HCT116 (cell line): ENCODE data around the gene TUBA3C. TPM values are rescaled to one million over a fixed set of nuclear protein-coding genes. Genes with fewer than 3 reads are reported as not detected.

Experiments used
- ATAC-seq: fragments of 200-7000 bp; cut with Tn5 transposase; 2 replicates; pipeline ENCODE4 v1.9.1; 2020; ENCODE audit warnings: mild to moderate bottlenecking, moderate library complexity
- BruUV-seq: library from RNA; stranded (reverse); fragments of 400-500 nt; replicated peaks from 2 replicates; lab custom pipeline; 2021; lab: Mats Ljungman, UMichigan
- CTCF ChIA-PET: fragments of 300-600 bp; sonication (Branson Sonifier 250); formaldehyde crosslinking; loops from one replicate; lab custom pipeline; 2021; ENCODE audit warnings: antibody characterized with exemption; lab: Charles Lee
- POLR2A ChIA-PET: fragments of 300-600, 350-600 bp; sonication (Branson Sonifier 250); formaldehyde crosslinking; loops from one replicate; lab custom pipeline; 2021; ENCODE audit warnings: antibody characterized with exemption; lab: Charles Lee
- RAD21 ChIA-PET, 2 experiments: fragments of 300-600 bp; sonication (Branson Sonifier 250); formaldehyde crosslinking; loops; one replicate each; lab custom pipeline; 2023; ENCODE audit warnings: low total read pairs in 2 of 2; ENCODE audit not compliant: uncharacterized antibody in 2 of 2, unreplicated experiment in 2 of 2, low non-redundant PET in 1 of 2; lab: Charles Lee
- DNase-seq: peaks from one replicate; pipeline ENCODE4 v3.0.0-alpha.2; 2010; ENCODE audit warnings: low read depth, low spot score
- H2AFZ ChIP-seq: fragments of 200-600 bp; shearing (Covaris generic), sonication (generic); 2 replicates; pipeline ENCODE4 v1.6.1; 2017; ENCODE audit warnings: low read depth, mixed run types, mixed read lengths, antibody characterized with exemption, low read length; ENCODE audit not compliant: poor library complexity, severe bottlenecking
- H3K27ac ChIP-seq: 2 replicates; pipeline ENCODE4 v1.5.1; 2012; ENCODE audit warnings: low read depth, low read length
- H3K27me3 ChIP-seq: fragments of 200-600 bp; sonication (generic); 2 replicates; pipeline ENCODE4 v1.6.1; 2016; ENCODE audit warnings: mixed run types, low read length, mixed read lengths; ENCODE audit not compliant: insufficient read depth
- H3K36me3 ChIP-seq, 2 experiments: fragments of 200-500 bp in 1 of 2; fragments of 200-600 bp in 1 of 2; sonication (Bioruptor generic) in 1 of 2; sonication (generic) in 1 of 2; 2 replicates each; pipeline versions ENCODE4 v1.5.1 to v1.6.1; 2014 to 2016; ENCODE audit warnings: low read length in 2 of 2, inconsistent platforms in 1 of 2, mixed read lengths in 1 of 2, mixed run types in 1 of 2; ENCODE audit not compliant: insufficient read depth in 2 of 2, control insufficient read depth in 1 of 2
- H3K4me1 ChIP-seq, 2 experiments: fragments of 200-600 bp in 1 of 2; sonication (generic) in 1 of 2; 2 replicates each; pipeline versions ENCODE4 v1.5.1 to v1.6.1; 2012 to 2017; ENCODE audit warnings: low read length in 2 of 2, inconsistent platforms in 1 of 2, mild to moderate bottlenecking in 1 of 2, mixed read lengths in 1 of 2, mixed run types in 1 of 2, moderate library complexity in 1 of 2; ENCODE audit not compliant: insufficient read depth in 2 of 2, control insufficient read depth in 1 of 2
- H3K4me2 ChIP-seq: fragments of 200-600 bp; sonication (generic); 2 replicates; pipeline ENCODE4 v1.6.1; 2017; ENCODE audit warnings: mixed run types, low read length, mixed read lengths
- H3K4me3 ChIP-seq, 2 experiments: fragments of 200-600 bp in 1 of 2; sonication (generic) in 1 of 2; replicated peaks in 1 of 2; 2 replicates each; pipeline ENCODE4 v1.5.1; 2011 to 2016; ENCODE audit warnings: low read length in 2 of 2, control low read depth in 1 of 2, low read depth in 1 of 2, mild to moderate bottlenecking in 1 of 2, mixed read lengths in 1 of 2, mixed run types in 1 of 2
- H3K79me2 ChIP-seq: fragments of 200-600 bp; sonication (generic); 2 replicates; pipeline ENCODE4 v1.6.1; 2017; ENCODE audit warnings: mild to moderate bottlenecking, mixed run types, low read length, moderate library complexity, mixed read lengths; ENCODE audit not compliant: insufficient read depth
- H3K9ac ChIP-seq: fragments of 200-600 bp; sonication (generic); 2 replicates; pipeline ENCODE4 v1.6.1; 2016; ENCODE audit warnings: low read length, mixed read lengths
- H3K9me2 ChIP-seq: fragments of 200-600 bp; sonication (generic), shearing (Covaris generic); 2 replicates; pipeline ENCODE4 v1.6.1; 2017; ENCODE audit warnings: mixed run types, mild to moderate bottlenecking, moderate library complexity; ENCODE audit not compliant: insufficient read depth
- H3K9me3 ChIP-seq, 2 experiments: fragments of 200-500 bp in 1 of 2; fragments of 200-600 bp in 1 of 2; sonication (Bioruptor generic) in 1 of 2; sonication (generic) in 1 of 2; 2 replicates each; pipeline ENCODE4 v1.6.1; 2014 to 2017; ENCODE audit warnings: low read length in 2 of 2, mixed read lengths in 2 of 2, inconsistent platforms in 1 of 2, low read depth in 1 of 2, mild to moderate bottlenecking in 1 of 2, mixed run types in 1 of 2, moderate library complexity in 1 of 2; ENCODE audit not compliant: control insufficient read depth in 1 of 2, insufficient read depth in 1 of 2
- H4K20me1 ChIP-seq: fragments of 200-600 bp; sonication (generic), shearing (Covaris generic); 2 replicates; pipeline ENCODE4 v1.6.1; 2017; ENCODE audit warnings: mixed run types, mild to moderate bottlenecking, moderate library complexity; ENCODE audit not compliant: insufficient read depth
- ATF3 ChIP-seq: IDR thresholded peaks from 2 replicates; pipeline ENCODE4 v1.6.1; 2012
- CBX3 ChIP-seq: IDR thresholded peaks from 2 replicates; pipeline ENCODE4 v1.6.1; 2012; ENCODE audit warnings: low read depth
- CEBPB ChIP-seq: IDR thresholded peaks from 2 replicates; pipeline ENCODE4 v1.6.1; 2012; ENCODE audit warnings: low read depth
- CTCF ChIP-seq, 3 experiments: fragments of 200-600 bp in 1 of 3; sonication (generic) in 1 of 3; IDR thresholded peaks in 2 of 3; conservative IDR thresholded peaks in 1 of 3; 2 replicates each; pipeline ENCODE4 v1.5.1; 2012 to 2017; ENCODE audit warnings: low read depth in 2 of 3, low read length in 2 of 3, antibody characterized with exemption in 1 of 3, borderline replicate concordance in 1 of 3, control low read depth in 1 of 3, mild to moderate bottlenecking in 1 of 3, mixed read lengths in 1 of 3, mixed run types in 1 of 3, moderate library complexity in 1 of 3; ENCODE audit not compliant: insufficient read depth in 1 of 3
- EZH2phosphoT487 ChIP-seq: fragments of 200-600 bp; IDR thresholded peaks from 2 replicates; pipeline ENCODE4 v1.6.1; 2018; ENCODE audit warnings: antibody characterized with exemption, borderline replicate concordance
- FOSL1 ChIP-seq: IDR thresholded peaks from 2 replicates; pipeline ENCODE4 v1.6.1; 2012; ENCODE audit warnings: low read depth
- JUND ChIP-seq: IDR thresholded peaks from 2 replicates; pipeline ENCODE4 v1.6.1; 2012
- POLR2A ChIP-seq: IDR thresholded peaks from 2 replicates; pipeline ENCODE4 v1.7.0; 2011; ENCODE audit warnings: borderline replicate concordance; ENCODE audit not compliant: insufficient read depth, insufficient read length; ENCODE audit errors: extremely low read depth
- RAD21 ChIP-seq: IDR thresholded peaks from 2 replicates; pipeline ENCODE4 v1.6.1; 2012; ENCODE audit warnings: low read depth, mild to moderate bottlenecking
- YY1 ChIP-seq: IDR thresholded peaks from 2 replicates; pipeline ENCODE4 v1.6.1; 2011; ENCODE audit warnings: low read length, low read depth, moderate library complexity, mild to moderate bottlenecking; ENCODE audit not compliant: insufficient replicate concordance; ENCODE audit errors: extremely low read depth
- ZBTB33 ChIP-seq: IDR thresholded peaks from 2 replicates; pipeline ENCODE4 v1.6.1; 2011; ENCODE audit warnings: mild to moderate bottlenecking, low read length, moderate library complexity; ENCODE audit not compliant: insufficient replicate concordance; ENCODE audit errors: extremely low read depth
- ZNF274 ChIP-seq: fragments of 200-500 bp; sonication (Bioruptor generic); IDR thresholded peaks from 2 replicates; pipeline ENCODE4 v1.6.1; 2014; ENCODE audit warnings: mild to moderate bottlenecking, low read depth, low read length, inconsistent platforms
- intact Hi-C: fragments of 100-400 bp; cut with micrococcal nuclease; formaldehyde crosslinking; loops from 2 replicates; pipeline ENCODE4 v1.10.0; 2022
- total RNA-seq: library from RNA; stranded (reverse); gene quantifications from one replicate; pipeline ENCODE4 v1.2.1, GENCODE V29; 2021; ENCODE audit not compliant: unreplicated experiment

TUBA3C gene
- total RNA-seq, 1 experiment from 2014 or later = not detected

GRCh38 chr13:19183676-19184075, 2.1 kb upstream of the TUBA3C start:
- H3K36me3 ChIP-seq = no peaks in the 10 kb centered on the region
- H3K27ac ChIP-seq = no peak overlapping the region
- H3K27me3 ChIP-seq = no peaks in the 10 kb centered on the region
- ATAC-seq (no peak), DNase-seq (no peak)
- intact Hi-C loops = no loop called here
- no peaks in the 10 kb centered on the region for H3K4me1 ChIP-seq
- no peak for TF ChIP-seq CEBPB
- TF ChIP-seq FOSL1 = no peak
- no peak for TF ChIP-seq YY1
- no peak for TF ChIP-seq POLR2A
- TF ChIP-seq ATF3 = no peak
- no peak for TF ChIP-seq CBX3
- no peak for TF ChIP-seq EZH2phosphoT487
- no peak for TF ChIP-seq ZBTB33
- TF ChIP-seq RAD21 = no peak
- no peak for TF ChIP-seq ZNF274
- no peak for TF ChIP-seq JUND
- no peak for TF ChIP-seq CTCF (IDR thresholded peaks at IDR 0.05 in 2 of 3, conservative IDR thresholded peaks at IDR 0.05 in 1 of 3; ENCODE audit: borderline replicate concordance in 1 of 3, insufficient read depth in 1 of 3, low read depth in 2 of 3, low read length in 2 of 3)
- H3K9me2 ChIP-seq = no peaks in the 10 kb centered on the region
- H3K4me3 ChIP-seq = no peak overlapping the region
- H3K4me2 ChIP-seq = no peak overlapping the region
- ChIA-PET POLR2A (no interaction called here), CTCF (no interaction called here), RAD21 (no interaction called here)
- BruUV-seq = no TSS peak
- H3K9ac ChIP-seq = no peak overlapping the region
- H3K79me2 ChIP-seq = no peaks in the 10 kb centered on the region
- H2AFZ ChIP-seq = no peak overlapping the region
- no peaks in the 10 kb centered on the region; a peak in 2 of 4 replicates for H3K9me3 ChIP-seq
- no peaks in the 10 kb centered on the region for H4K20me1 ChIP-seq
